Measurements from ENCODE around the gene CCDC136. TPM values are rescaled to one million over a fixed set of nuclear protein-coding genes. Genes with fewer than 3 reads are reported as not detected.
A peak's percentile ranks its signal among the peaks of the same experiment; 100 is the strongest.

Gene CCDC136
- total RNA-seq, 1 experiment from 2014 or later = 31.1 TPM

DNA sequence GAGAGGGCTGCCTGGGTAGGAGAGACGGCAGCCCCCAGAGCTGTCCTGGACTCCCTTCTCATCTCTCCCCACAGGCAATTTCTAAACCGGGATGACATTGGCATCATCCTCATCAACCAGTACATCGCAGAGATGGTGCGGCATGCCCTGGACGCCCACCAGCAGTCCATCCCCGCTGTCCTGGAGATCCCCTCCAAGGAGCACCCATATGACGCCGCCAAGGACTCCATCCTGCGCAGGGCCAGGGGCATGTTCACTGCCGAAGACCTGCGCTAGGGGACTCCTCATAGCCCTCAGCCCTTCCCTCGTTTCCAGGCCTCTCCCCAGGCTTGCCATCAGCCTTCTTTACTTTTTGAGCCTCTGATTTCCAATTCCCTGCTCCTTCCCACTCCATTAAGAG is 73.5 kb downstream of the CCDC136 start:
- Histone ChIP-seq H4K5ac (ENCODE audit: insufficient read length, low read depth, low read length) (no peak overlapping the region), H3K4ac (ENCODE audit: low read depth, low read length) (no peak overlapping the region), H3T11ph (ENCODE audit: low read length) (no peak overlapping the region), H3K23ac (ENCODE audit: insufficient read length, low read depth, low read length) (no peak overlapping the region), H3K79me2 (ENCODE audit: insufficient read depth, low read length) (no peaks in the 10 kb centered on the region; the same call in 1 of the 2 replicates), H4K91ac (ENCODE audit: insufficient read length, low read depth, low read length) (no peak overlapping the region), H2AFZ (ENCODE audit: low read length) (no peak overlapping the region), H2BK120ac (ENCODE audit: low read depth, low read length, poor library complexity, severe bottlenecking) (no peak overlapping the region), H3K27me3 (ENCODE audit: insufficient read depth, low read length) (peaks cover 3% of the 10 kb centered on the region; the same call in 1 of the 2 replicates), H2BK20ac (ENCODE audit: low read depth, low read length, poor library complexity, severe bottlenecking) (no peak overlapping the region), H2BK12ac (ENCODE audit: insufficient read length, low read depth, low read length) (no peak overlapping the region), H3K4me2 (ENCODE audit: insufficient read depth, insufficient read length, low read length) (no peak overlapping the region), H4K20me1 (ENCODE audit: control insufficient read depth, insufficient read depth, insufficient read length) (no peaks in the 10 kb centered on the region), H3K18ac (ENCODE audit: insufficient read length, low read depth, low read length) (no peak overlapping the region), H3K14ac (ENCODE audit: insufficient read depth, low read length) (no peak overlapping the region), H4K8ac (replicated peaks; ENCODE audit: insufficient read length, low read depth, low read length) (no peak overlapping the region), H2AK5ac (ENCODE audit: insufficient read length, low read length) (no peak overlapping the region), H3K9ac (ENCODE audit: extremely low read depth, insufficient read length, low read length) (no peak overlapping the region), H2BK15ac (ENCODE audit: low read depth, low read length) (no peak overlapping the region), H2BK5ac (ENCODE audit: insufficient read length, low read length) (no peak overlapping the region), H3K23me2 (ENCODE audit: insufficient read length, low read depth, low read length, poor library complexity, severe bottlenecking) (peaks cover 20% of the 10 kb centered on the region), H3K56ac (ENCODE audit: insufficient read length, low read depth, low read length) (no peak overlapping the region), H3K27ac (ENCODE audit: insufficient read length, low read depth, low read length) (no peak overlapping the region), H3K9me3 (ENCODE audit: control insufficient read depth, low read depth, low read length) (no peaks in the 10 kb centered on the region), H3K4me1 (ENCODE audit: insufficient read depth, low read length) (0 out of 2 replicates have a peak, but pooled peaks cover 3% of the 10 kb centered on the region), H3K79me1 (ENCODE audit: insufficient read depth, low read depth, low read length, poor library complexity, severe bottlenecking) (no peaks in the 10 kb centered on the region)
- no peak for DNase-seq
- peaks cover 34 to 39% of the 10 kb centered on the region in 2 experiments for H3K4me1 Mint-ChIP-seq
- no CpG with 5 or more reads among the region's 12 CpGs for WGBS (ENCODE audit: extremely low coverage, insufficient read length, low lambda C conversion rate)
- H3K27me3 Mint-ChIP-seq (ENCODE audit: low read depth) = peaks cover 30% of the 10 kb centered on the region
- peak overlapping the region in 1 of 2 experiments; percentile 15; a peak in 1 of 5 replicates for H3K4me3 Mint-ChIP-seq
- TF ChIP-seq, protein P1, sequence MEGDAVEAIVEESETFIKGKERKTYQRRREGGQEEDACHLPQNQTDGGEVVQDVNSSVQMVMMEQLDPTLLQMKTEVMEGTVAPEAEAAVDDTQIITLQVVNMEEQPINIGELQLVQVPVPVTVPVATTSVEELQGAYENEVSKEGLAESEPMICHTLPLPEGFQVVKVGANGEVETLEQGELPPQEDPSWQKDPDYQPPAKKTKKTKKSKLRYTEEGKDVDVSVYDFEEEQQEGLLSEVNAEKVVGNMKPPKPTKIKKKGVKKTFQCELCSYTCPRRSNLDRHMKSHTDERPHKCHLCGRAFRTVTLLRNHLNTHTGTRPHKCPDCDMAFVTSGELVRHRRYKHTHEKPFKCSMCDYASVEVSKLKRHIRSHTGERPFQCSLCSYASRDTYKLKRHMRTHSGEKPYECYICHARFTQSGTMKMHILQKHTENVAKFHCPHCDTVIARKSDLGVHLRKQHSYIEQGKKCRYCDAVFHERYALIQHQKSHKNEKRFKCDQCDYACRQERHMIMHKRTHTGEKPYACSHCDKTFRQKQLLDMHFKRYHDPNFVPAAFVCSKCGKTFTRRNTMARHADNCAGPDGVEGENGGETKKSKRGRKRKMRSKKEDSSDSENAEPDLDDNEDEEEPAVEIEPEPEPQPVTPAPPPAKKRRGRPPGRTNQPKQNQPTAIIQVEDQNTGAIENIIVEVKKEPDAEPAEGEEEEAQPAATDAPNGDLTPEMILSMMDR (conservative IDR thresholded peaks at IDR 0.05) = no peak
- H3K36me3 Mint-ChIP-seq (ENCODE audit: insufficient read depth in 1 of 3, low read depth in 3 of 3) = peaks cover 12 to 18% (median 15%) of the 10 kb centered on the region in 3 experiments
- no peak overlapping the region; a peak in 1 of 7 replicates for H3K27ac Mint-ChIP-seq
- no peaks in the 10 kb centered on the region; a peak in 1 of 5 replicates for H3K9me3 Mint-ChIP-seq
